ENCODE measurements around the gene SNAP29. TPM values are rescaled to one million over a fixed set of nuclear protein-coding genes. Genes with fewer than 3 reads are reported as not detected.

Gene SNAP29
- total and polyA plus RNA-seq, 2 donors (not counting 3 experiments of a cell fraction or from before 2014, with no cell fraction given), result 16.4 to 26.7 TPM

DNA sequence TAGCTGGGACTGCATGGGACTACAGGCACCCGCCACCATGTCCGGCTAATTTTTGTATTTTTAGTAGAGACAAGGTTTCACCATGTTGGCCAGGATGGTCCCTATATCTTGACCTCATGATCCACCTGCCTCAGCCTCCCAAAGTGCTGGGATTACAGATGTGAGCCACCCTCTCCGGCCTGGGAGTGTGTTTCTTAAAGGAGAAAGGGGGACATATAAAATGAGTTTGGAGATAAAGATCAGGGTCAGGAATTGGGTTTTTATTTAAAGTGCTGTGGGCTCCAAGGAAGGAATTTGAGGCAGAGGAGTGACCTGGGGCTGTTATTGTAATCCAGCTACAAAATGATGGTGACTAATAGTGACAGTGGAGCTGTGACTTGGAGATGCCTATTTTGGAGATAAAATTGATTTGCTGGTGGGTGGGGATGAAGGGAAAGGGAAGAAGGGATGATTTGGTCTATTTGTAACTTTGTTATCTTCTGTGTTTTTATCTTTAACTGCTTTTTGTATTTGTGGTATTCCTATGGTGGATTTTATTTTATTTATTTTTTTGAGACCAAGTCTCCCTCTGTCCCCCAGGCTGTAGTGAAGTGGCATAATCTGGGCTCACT, 63.4 kb downstream of the SNAP29 start:
- Histone ChIP-seq H3K4me2 (ENCODE audit: insufficient read depth, low read length) (no peak overlapping the region), H3K79me2 (ENCODE audit: control insufficient read depth, insufficient read depth, low read length) (peaks cover 97% of the 10 kb centered on the region), H3K4me3 (replicated peaks in 1 of 3; ENCODE audit: insufficient read depth in 1 of 3, low read depth in 1 of 3, low read length in 3 of 3) (no peak overlapping the region), H4K20me1 (replicated peaks; ENCODE audit: control insufficient read depth, extremely low read depth, insufficient read depth, low read length) (peaks cover 9% of the 10 kb centered on the region), H3K9me3 (replicated peaks; ENCODE audit: control insufficient read depth, insufficient read depth, low read length) (no peaks in the 10 kb centered on the region), H3K27me3 (ENCODE audit: control insufficient read depth in 2 of 2, insufficient read depth in 2 of 2, low read length in 2 of 2) (no peaks in the 10 kb centered on the region), H3K9me1 (replicated peaks; ENCODE audit: control insufficient read depth, extremely low read depth, insufficient read depth, low read length) (no peaks in the 10 kb centered on the region), H3K27ac (ENCODE audit: insufficient read depth, low read depth, low read length) (no peak overlapping the region), H3K9ac (replicated peaks; ENCODE audit: extremely low read depth, insufficient read depth, low read length) (no peak overlapping the region), H3K36me3 (ENCODE audit: control insufficient read depth in 2 of 2, extremely low read depth in 1 of 2, insufficient read depth in 2 of 2, low read length in 2 of 2) (no peaks in the 10 kb centered on the region), H2AFZ (ENCODE audit: low read depth, low read length) (no peak overlapping the region), H3K4me1 (ENCODE audit: control insufficient read depth, extremely low read depth, insufficient read depth, low read length) (no peaks in the 10 kb centered on the region)
- DNase-seq (ENCODE audit: low read depth, low spot score) (no peak), FAIRE-seq (no peak)
- intact Hi-C loops (cut with micrococcal nuclease) (no loop called here), dilution Hi-C loops (cut with MboI; ENCODE audit: extremely low pct_ligation_motif_present, low sequenced_read_pairs) (no loop called here)
- ChIA-PET CTCF (interaction anchor here (0.8 to 2.8 kb wide), 6 partner anchors 10 to 57 kb away, joined by 3 to 18 read pairs (median 4); no protein-coding TSS in a partner anchor), POLR2A (no interaction called here)
- no peak for TF ChIP-seq JUN (IDR thresholded peaks at IDR 0.05; ENCODE audit: borderline replicate concordance, insufficient read depth, insufficient read length, low read depth)
- TF ChIP-seq EZH2 (IDR thresholded peaks at IDR 0.05; ENCODE audit: borderline replicate concordance, low read depth, low read length, severe bottlenecking), result no peak
- TF ChIP-seq POLR2A (IDR thresholded peaks at IDR 0.05; ENCODE audit: low read depth, low read length), result no peak
- no peak for TF ChIP-seq FOS (IDR thresholded peaks at IDR 0.05; ENCODE audit: borderline replicate concordance, insufficient read depth, low read length)
- no peak for TF ChIP-seq MYC (IDR thresholded peaks at IDR 0.05; ENCODE audit: low read depth, low read length)
- TF ChIP-seq POLR2AphosphoS5 (IDR thresholded peaks at IDR 0.05; ENCODE audit: insufficient read depth, low read depth, low read length), result no peak
- no TSS peak for BruUV-seq (replicated peaks)

GRCh38 chr22:20926243-20926642, 67.4 kb downstream of the SNAP29 start:
- Histone ChIP-seq H3K4me2 (ENCODE audit: insufficient read depth, low read length) (no peak overlapping the region), H4K20me1 (replicated peaks; ENCODE audit: control insufficient read depth, extremely low read depth, insufficient read depth, low read length) (peaks cover 11% of the 10 kb centered on the region), H3K4me1 (ENCODE audit: control insufficient read depth, extremely low read depth, insufficient read depth, low read length) (no peaks in the 10 kb centered on the region), H3K9me3 (replicated peaks; ENCODE audit: control insufficient read depth, insufficient read depth, low read length) (no peaks in the 10 kb centered on the region), H2AFZ (ENCODE audit: low read depth, low read length) (no peak overlapping the region), H3K27me3 (ENCODE audit: control insufficient read depth in 2 of 2, insufficient read depth in 2 of 2, low read length in 2 of 2) (no peaks in the 10 kb centered on the region), H3K27ac (ENCODE audit: insufficient read depth, low read depth, low read length) (no peak overlapping the region), H3K4me3 (replicated peaks in 1 of 3; ENCODE audit: insufficient read depth in 1 of 3, low read depth in 1 of 3, low read length in 3 of 3) (no peak overlapping the region), H3K79me2 (ENCODE audit: control insufficient read depth, insufficient read depth, low read length) (peaks cover 97% of the 10 kb centered on the region), H3K9me1 (replicated peaks; ENCODE audit: control insufficient read depth, extremely low read depth, insufficient read depth, low read length) (no peaks in the 10 kb centered on the region), H3K9ac (replicated peaks; ENCODE audit: extremely low read depth, insufficient read depth, low read length) (no peak overlapping the region), H3K36me3 (ENCODE audit: control insufficient read depth in 2 of 2, extremely low read depth in 1 of 2, insufficient read depth in 2 of 2, low read length in 2 of 2) (no peaks in the 10 kb centered on the region)
- FAIRE-seq, result no peak
- CTCF ChIA-PET, result interaction anchor here (0.7 to 1.3 kb wide), 3 partner anchors 9 to 41 kb away, joined by 3 to 4 read pairs (median 3); partner anchors contain the start of gene CRKL
- no peak for TF ChIP-seq CTCF (IDR thresholded peaks at IDR 0.05; ENCODE audit: extremely low read depth in 1 of 2, insufficient read depth in 1 of 2, low read depth in 1 of 2, low read length in 2 of 2)
- no peak for TF ChIP-seq MYC (IDR thresholded peaks at IDR 0.05; ENCODE audit: low read depth, low read length)
- BruUV-seq (replicated peaks), result no TSS peak
- DNase-seq (ENCODE audit: low read depth, low spot score), result no peak
- dilution Hi-C loops (cut with MboI; ENCODE audit: extremely low pct_ligation_motif_present, low sequenced_read_pairs), result no loop called here
- intact Hi-C loops (cut with micrococcal nuclease), result no loop called here
- POLR2A ChIA-PET, result no interaction called here

Data from endothelial cell of umbilical vein (primary cell).